Measurements from ENCODE around the gene PPFIA4.

Gene PPFIA4

DNA sequence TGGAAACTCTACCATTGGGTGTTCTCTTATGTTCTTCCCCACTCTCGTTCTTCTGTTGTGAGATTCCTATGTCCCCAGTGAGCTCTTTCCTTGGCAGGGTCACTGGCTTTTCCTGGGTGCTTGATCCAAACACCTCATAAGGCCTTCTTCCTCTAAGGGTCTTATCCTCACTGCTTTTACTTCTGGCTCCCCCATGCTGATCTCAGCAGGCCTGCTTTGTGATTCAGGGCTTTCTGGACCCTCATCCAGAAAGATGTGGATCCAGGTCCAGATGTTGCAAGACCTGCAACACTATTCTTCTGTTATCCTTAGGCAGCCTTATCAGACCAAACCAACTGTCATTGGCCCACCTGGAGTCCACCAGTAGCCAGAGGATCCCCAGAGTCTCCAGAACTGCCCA lies 70.7 kb downstream of the PPFIA4 start:
- no peak overlapping the region for H3K27ac ChIP-seq
- TF ChIP-seq CTCF (conservative IDR thresholded peaks at IDR 0.05; ENCODE audit: low read depth): no peak
- CTCF ChIA-PET: interaction anchor here (1.0 to 1.5 kb wide), 2 partner anchors 16 to 119 kb away, joined by 3 to 4 read pairs; no protein-coding TSS in a partner anchor
- no peak for DNase-seq (ENCODE audit: low spot score)
- POLR2A ChIA-PET (ENCODE audit: low non-redundant PET): no interaction called here

- no peak overlapping the region for H3K27ac ChIP-seq
- no peak for TF ChIP-seq CTCF (conservative IDR thresholded peaks at IDR 0.05; ENCODE audit: low read depth)
- no peak for DNase-seq (ENCODE audit: low spot score)
- ChIA-PET POLR2A (ENCODE audit: low non-redundant PET) (no interaction called here), CTCF (interaction anchor here (0.6 to 0.8 kb wide), 3 partner anchors 9 to 16 kb away, joined by 3 read pairs; no protein-coding TSS in a partner anchor)
Observed at GRCh38 chr1:203098445-203098844, 72.2 kb downstream of the PPFIA4 start.

- DNase-seq (ENCODE audit: low spot score): no peak
- no peak for TF ChIP-seq CTCF (conservative IDR thresholded peaks at IDR 0.05; ENCODE audit: low read depth)
- ChIA-PET POLR2A (ENCODE audit: low non-redundant PET) (no interaction called here), CTCF (interaction anchor here (0.6 to 1.6 kb wide), 4 partner anchors 9 to 17 kb away, joined by 3 to 6 read pairs (median 3); no protein-coding TSS in a partner anchor)
- no peak overlapping the region for H3K27ac ChIP-seq
Observed at GRCh38 chr1:203098914-203099520, 72.7 kb downstream of the PPFIA4 start.

- no peak for DNase-seq (ENCODE audit: low spot score)
- no peak for TF ChIP-seq CTCF (conservative IDR thresholded peaks at IDR 0.05; ENCODE audit: low read depth)
- CTCF ChIA-PET: interaction anchor here (0.9 to 1.6 kb wide), 3 partner anchors 16 to 168 kb away, joined by 3 to 6 read pairs (median 4); no protein-coding TSS in a partner anchor
- no peak overlapping the region for H3K27ac ChIP-seq
- POLR2A ChIA-PET (ENCODE audit: low non-redundant PET): no interaction called here
Observed at GRCh38 chr1:203099805-203100515, 73.7 kb downstream of the PPFIA4 start.

DNA sequence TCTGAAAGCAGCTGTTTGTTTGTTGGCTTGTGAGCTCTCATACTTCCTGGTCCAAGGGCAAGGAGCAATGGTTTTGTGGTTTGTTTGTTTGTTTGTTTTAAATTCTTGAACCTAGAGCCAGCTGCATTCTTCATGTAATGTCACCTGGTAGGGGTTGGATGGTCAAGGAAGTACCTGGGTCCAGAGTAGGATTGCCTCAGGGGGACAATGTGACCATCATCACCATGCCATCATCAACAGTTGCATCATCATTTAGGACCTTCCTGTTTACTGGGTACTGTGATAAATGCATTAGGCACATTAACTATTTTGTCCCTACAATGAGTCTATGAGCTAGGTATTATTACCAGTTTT lies 74.2 kb downstream of the PPFIA4 start:
- CTCF ChIA-PET: interaction anchor here (0.9 to 1.6 kb wide), 3 partner anchors 17 to 167 kb away, joined by 3 to 6 read pairs (median 4); no protein-coding TSS in a partner anchor
- DNase-seq (ENCODE audit: low spot score): no peak
- POLR2A ChIA-PET (ENCODE audit: low non-redundant PET): no interaction called here
- no peak for TF ChIP-seq CTCF (conservative IDR thresholded peaks at IDR 0.05; ENCODE audit: low read depth)
- H3K27ac ChIP-seq: no peak overlapping the region

- ChIA-PET CTCF (interaction anchor here (0.6 to 1.1 kb wide), 4 partner anchors 16 to 240 kb away, joined by 4 to 5 read pairs (median 4); no protein-coding TSS in a partner anchor), POLR2A (ENCODE audit: low non-redundant PET) (no interaction called here)
- no peak overlapping the region for H3K27ac ChIP-seq
- no peak for TF ChIP-seq CTCF (conservative IDR thresholded peaks at IDR 0.05; ENCODE audit: low read depth)
- DNase-seq (ENCODE audit: low spot score): no peak
Observed at GRCh38 chr1:203101813-203102634, 75.7 kb downstream of the PPFIA4 start.

All from RWPE1 (cell line).